H1 (cell line): Measurements from ENCODE around the gene ZNF419. TPM values are rescaled to one million over a fixed set of nuclear protein-coding genes. Genes with fewer than 3 reads are reported as not detected.

ENCODE experiments used
- CTCF ChIA-PET: fragments of 300-600 bp; sonication (Branson Sonifier 250); formaldehyde crosslinking; loops from one replicate; lab custom pipeline; 2021; ENCODE audit not compliant: partially characterized antibody; lab: Charles Lee
- POLR2A ChIA-PET: fragments of 300-600 bp; sonication (Branson Sonifier 250); formaldehyde crosslinking; loops from one replicate; lab custom pipeline; 2021; ENCODE audit warnings: inconsistent platforms; ENCODE audit not compliant: partially characterized antibody; lab: Charles Lee
- DNase-seq, 2 experiments: peaks; one replicate each; pipeline versions ENCODE4 v3.0.0 to v3.0.0-alpha.2; 2010 to 2022; ENCODE audit warnings: low spot score in 2 of 2, low read depth in 1 of 2, mixed read lengths in 1 of 2
- FAIRE-seq: peaks from 2 replicates; lab custom pipeline; 2011; peaks lifted over from hg19 to GRCh38; lab: Jason Lieb, UNC
- H2AFZ ChIP-seq: 2 replicates; pipeline ENCODE4 v1.8.1; 2012; ENCODE audit warnings: low read length, inconsistent platforms
- H2AK5ac ChIP-seq: 2 replicates; pipeline ENCODE4 v1.6.1; 2013; ENCODE audit warnings: low read depth, low read length
- H2BK120ac ChIP-seq: replicated peaks from 2 replicates; pipeline ENCODE3; 2013; ENCODE audit warnings: low read depth, low read length, inconsistent platforms
- H2BK12ac ChIP-seq: 2 replicates; pipeline ENCODE4 v1.6.1; 2013; ENCODE audit warnings: low read depth, low read length
- H2BK15ac ChIP-seq: 2 replicates; pipeline ENCODE4 v1.6.1; 2013; ENCODE audit warnings: low read length
- H2BK20ac ChIP-seq: 2 replicates; pipeline ENCODE4 v1.6.1; 2013; ENCODE audit warnings: low read length
- H2BK5ac ChIP-seq: 2 replicates; pipeline ENCODE4 v1.6.1; 2013; ENCODE audit warnings: low read depth, low read length
- H3K14ac ChIP-seq: 2 replicates; pipeline ENCODE4 v1.6.1; 2013; ENCODE audit warnings: inconsistent platforms; ENCODE audit not compliant: insufficient read length
- H3K18ac ChIP-seq: 2 replicates; pipeline ENCODE4 v1.6.1; 2013; ENCODE audit warnings: low read length; ENCODE audit errors: extremely low read depth
- H3K23ac ChIP-seq: 2 replicates; pipeline ENCODE4 v1.6.1; 2013; ENCODE audit warnings: inconsistent platforms; ENCODE audit not compliant: insufficient read length
- H3K23me2 ChIP-seq: 2 replicates; pipeline ENCODE4 v1.6.1; 2013; ENCODE audit warnings: low read depth, low read length
- H3K27ac ChIP-seq: 2 replicates; pipeline ENCODE4 v1.6.1; 2011; ENCODE audit warnings: low read depth, low read length, inconsistent platforms
- H3K27me3 ChIP-seq, 4 experiments: replicated peaks in 1 of 4; 1 replicate in 1 of 4; 2 replicates in 3 of 4; pipeline versions ENCODE4 v1.6.1 to v1.8.1; 2011 to 2013; ENCODE audit warnings: low read length in 3 of 4, mild to moderate bottlenecking in 3 of 4, inconsistent platforms in 2 of 4, mixed read lengths in 2 of 4, moderate library complexity in 1 of 4; ENCODE audit not compliant: control insufficient read depth in 3 of 4, insufficient read depth in 3 of 4; ENCODE audit errors: extremely low read depth in 1 of 4
- H3K36me3 ChIP-seq, 4 experiments: 2 replicates each; pipeline versions ENCODE4 v1.6.1 to v1.8.1; 2011 to 2013; ENCODE audit warnings: mild to moderate bottlenecking in 4 of 4, low read length in 3 of 4, moderate library complexity in 2 of 4, control low read depth in 1 of 4, inconsistent platforms in 1 of 4; ENCODE audit not compliant: insufficient read depth in 4 of 4, control insufficient read depth in 2 of 4
- H3K4ac ChIP-seq: replicated peaks from 2 replicates; pipeline ENCODE3; 2013; ENCODE audit warnings: low read length, low read depth, mixed read lengths, inconsistent platforms; ENCODE audit not compliant: insufficient read length
- H3K4me1 ChIP-seq, 4 experiments: replicated peaks in 1 of 4; 1 replicate in 1 of 4; 2 replicates in 3 of 4; pipeline versions ENCODE4 v1.6.1 to v1.8.1; 2011 to 2013; ENCODE audit warnings: low read length in 3 of 4, inconsistent platforms in 2 of 4, mixed read lengths in 1 of 4; ENCODE audit not compliant: insufficient read depth in 4 of 4, control insufficient read depth in 3 of 4
- H3K4me2 ChIP-seq, 2 experiments: 2 replicates each; pipeline versions ENCODE4 v1.6.1 to v1.8.1; 2011 to 2013; ENCODE audit warnings: low read depth in 2 of 2, low read length in 2 of 2, control low read depth in 1 of 2, inconsistent platforms in 1 of 2, mild to moderate bottlenecking in 1 of 2; ENCODE audit not compliant: insufficient read depth in 1 of 2
- H3K4me3 ChIP-seq, 4 experiments: fragments of 200-600, 300-600 bp in 1 of 4; sonication (generic), shearing (Covaris generic), sonication (Bioruptor Twin) in 1 of 4; 2 replicates each; pipeline versions ENCODE4 v1.5.1 to v1.8.1; 2011 to 2016; ENCODE audit warnings: low read length in 4 of 4, low read depth in 3 of 4, control low read depth in 2 of 4, inconsistent platforms in 2 of 4, mild to moderate bottlenecking in 2 of 4, mixed read lengths in 1 of 4, moderate library complexity in 1 of 4; ENCODE audit not compliant: insufficient read depth in 2 of 4; ENCODE audit errors: extremely low read depth in 1 of 4
- H3K56ac ChIP-seq: replicated peaks from 2 replicates; pipeline ENCODE3; 2013; ENCODE audit warnings: low read depth, mild to moderate bottlenecking, mixed read lengths, low read length, inconsistent platforms; ENCODE audit not compliant: insufficient read length
- H3K79me1 ChIP-seq: 2 replicates; pipeline ENCODE4 v1.6.1; 2013; ENCODE audit warnings: low read depth, low read length, control low read depth
- H3K79me2 ChIP-seq, 2 experiments: 2 replicates each; pipeline versions ENCODE4 v1.6.1 to v1.8.1; 2012 to 2013; ENCODE audit warnings: low read length in 2 of 2, mild to moderate bottlenecking in 2 of 2, inconsistent platforms in 1 of 2; ENCODE audit not compliant: insufficient read depth in 2 of 2, control insufficient read depth in 1 of 2
- H3K9ac ChIP-seq, 4 experiments: replicated peaks in 1 of 4; 1 replicate in 1 of 4; 2 replicates in 3 of 4; pipeline versions ENCODE4 v1.6.1 to v1.8.1; 2011 to 2013; ENCODE audit warnings: low read depth in 3 of 4, low read length in 3 of 4, control low read depth in 2 of 4, mild to moderate bottlenecking in 2 of 4, moderate library complexity in 2 of 4, inconsistent platforms in 1 of 4; ENCODE audit errors: extremely low read depth in 1 of 4
- H3K9me3 ChIP-seq, 2 experiments: 2 replicates each; pipeline versions ENCODE4 v1.6.1 to v1.8.1; 2012 to 2013; ENCODE audit warnings: mild to moderate bottlenecking in 2 of 2, moderate library complexity in 2 of 2, control low read depth in 1 of 2, inconsistent platforms in 1 of 2, low read depth in 1 of 2, low read length in 1 of 2, mixed read lengths in 1 of 2; ENCODE audit not compliant: insufficient read depth in 2 of 2
- H4K20me1 ChIP-seq, 2 experiments: replicated peaks in 1 of 2; 2 replicates each; pipeline versions ENCODE3 to v1.8.1; 2011 to 2013; ENCODE audit warnings: inconsistent platforms in 2 of 2, low read length in 2 of 2, mild to moderate bottlenecking in 1 of 2; ENCODE audit not compliant: insufficient read depth in 2 of 2, control insufficient read depth in 1 of 2
- H4K5ac ChIP-seq: 2 replicates; pipeline ENCODE4 v1.6.1; 2013; ENCODE audit warnings: low read length, low read depth, mixed read lengths, inconsistent platforms; ENCODE audit not compliant: insufficient read length
- H4K8ac ChIP-seq: 2 replicates; pipeline ENCODE4 v1.8.0; 2013; ENCODE audit warnings: mild to moderate bottlenecking, moderate library complexity, low read length, inconsistent platforms; ENCODE audit not compliant: insufficient read depth; ENCODE audit errors: extremely low read depth
- H4K91ac ChIP-seq: replicated peaks from 2 replicates; pipeline ENCODE3; 2013; ENCODE audit warnings: low read length, mixed read lengths, inconsistent platforms; ENCODE audit not compliant: insufficient read length
- CBX5 ChIP-seq: fragments of 300-800, 300-1000 bp; sonication (generic); IDR thresholded peaks from 2 replicates; pipeline ENCODE4 v1.7.1; 2016; ENCODE audit warnings: antibody characterized with exemption, low read length, low read depth
- CTCF ChIP-seq, 3 experiments: IDR thresholded peaks; 1 replicate in 2 of 3; 2 replicates in 1 of 3; pipeline versions ENCODE4 v1.5.1 to v1.6.1; 2011; ENCODE audit warnings: low read length in 3 of 3, mild to moderate bottlenecking in 3 of 3, inconsistent platforms in 2 of 3, low read depth in 1 of 3, moderate library complexity in 1 of 3; ENCODE audit not compliant: insufficient read depth in 1 of 3; ENCODE audit errors: control extremely low read depth in 1 of 3
- RAD21 ChIP-seq, 2 experiments: IDR thresholded peaks in 1 of 2; conservative IDR thresholded peaks in 1 of 2; 2 replicates each; pipeline ENCODE4 v1.6.1; 2011; ENCODE audit warnings: low read depth in 2 of 2, low read length in 2 of 2, improper control_type of control experiment in 1 of 2, inconsistent platforms in 1 of 2, mild to moderate bottlenecking in 1 of 2, moderate library complexity in 1 of 2
- SUZ12 ChIP-seq: fragments of 200-600 bp; sonication (generic); IDR thresholded peaks from 2 replicates; pipeline ENCODE4 v1.6.1; 2012; ENCODE audit warnings: mild to moderate bottlenecking, inconsistent platforms, low read length, moderate library complexity, mixed read lengths
- TAF1 ChIP-seq: IDR thresholded peaks from 2 replicates; pipeline ENCODE4 v1.6.1; 2011; ENCODE audit warnings: mild to moderate bottlenecking, low read depth, low read length
- WGBS, 2 experiments: shearing (Covaris generic) in 1 of 2; methylation state at CpG; one replicate each; pipeline versions ENCODE4 v1.1.6 to v1.1.7; 2013 to 2015; ENCODE audit warnings: low lambda C conversion rate in 2 of 2, mixed read lengths in 2 of 2, inconsistent platforms in 1 of 2, low coverage in 1 of 2, missing lambda C conversion rate in 1 of 2; ENCODE audit not compliant: insufficient replicate concordance in 2 of 2, insufficient coverage in 1 of 2, insufficient read length in 1 of 2; ENCODE audit errors: extremely low coverage in 1 of 2, missing lambda C conversion rate in 1 of 2; 5-methylcytosine and 5-hydroxymethylcytosine counted together
- polyA plus RNA-seq, 7 experiments: library from polyadenylated mRNA; depleted of rRNA in 3 of 7; stranded (reverse) in 5 of 7; unstranded in 2 of 7; fragments of >200 nt in 5 of 7; fragments of 200-250 nt in 2 of 7; gene quantifications; 1 replicate in 5 of 7; 2 replicates in 1 of 7; 4 replicates in 1 of 7; pipeline versions ENCODE4 v1.2.1 to v1.2.3, GENCODE V29; 2011 to 2013; ENCODE audit warnings: missing spikeins in 2 of 7, mixed read lengths in 2 of 7
- total RNA-seq: library from RNA; stranded (reverse); fragmentation: NEBNext Ultra II Directional; extraction: Animal tissue kit (Norgen Biotek cat#: 25700); gene quantifications from 2 replicates; pipeline ENCODE4 v1.2.1, GENCODE V29; 2021

ZNF419 gene
- total and polyA plus RNA-seq, 2 of the 8 experiments (the other 6 are each of a cell fraction or from before 2014, with no cell fraction given) = 5.8 to 11.9 TPM

- Histone ChIP-seq H3K23ac (no peak overlapping the region), H3K4me3 (no peak overlapping the region), H3K9ac (no peak overlapping the region), H2BK15ac (no peak overlapping the region), H3K79me1 (peaks cover 26% of the 10 kb centered on the region), H3K36me3 (peaks cover 5 to 15% (median 12%) of the 10 kb centered on the region in 4 experiments; a peak in 7 of 8 replicates), H2BK20ac (no peak overlapping the region), H3K4ac (no peak overlapping the region), H3K79me2 (peaks cover 27 to 72% of the 10 kb centered on the region in 2 experiments), H3K4me2 (no peak overlapping the region), H4K91ac (no peak overlapping the region), H2BK5ac (no peak overlapping the region), H3K9me3 (no peaks in the 10 kb centered on the region; a peak in 1 of 4 replicates), H4K8ac (no peak overlapping the region), H4K20me1 (peaks cover 0 to 14% of the 10 kb centered on the region in 2 experiments), H3K27ac (no peak overlapping the region), H2BK12ac (no peak overlapping the region), H3K23me2 (peaks cover 4% of the 10 kb centered on the region), H3K27me3 (no peaks in the 10 kb centered on the region), H2AK5ac (no peak overlapping the region), H3K18ac (no peak overlapping the region), H3K56ac (no peak overlapping the region), H2AFZ (no peak overlapping the region), H2BK120ac (no peak overlapping the region), H4K5ac (no peak overlapping the region), H3K4me1 (peaks cover 0 to 7% (median under 1%) of the 10 kb centered on the region in 4 experiments; a peak in 2 of 7 replicates), H3K14ac (no peak overlapping the region)
- FAIRE-seq = no peak
- 86% methylated on average over 8 of the region's 9 CpGs; no CpG with 5 or more reads in 1 of the 2 experiments for WGBS, 2 experiments
- peak in 1 of 2 experiments; percentile 47 for DNase-seq
- peak; percentile 17 to 51 (median 43); a peak in 3 of 4 replicates for TF ChIP-seq CTCF (IDR thresholded peaks at IDR 0.05; ENCODE audit: control extremely low read depth in 1 of 3, insufficient read depth in 1 of 3, low read depth in 1 of 3, low read length in 3 of 3)
- TF ChIP-seq RAD21 (IDR thresholded peaks at IDR 0.05 in 1 of 2, conservative IDR thresholded peaks at IDR 0.05 in 1 of 2; ENCODE audit: low read depth in 2 of 2, low read length in 2 of 2) = 0 out of 4 replicates have a peak, but pooled peaks have one; percentile 5 to 15
- TF ChIP-seq SUZ12 = no peak
- TF ChIP-seq TAF1 = no peak
- TF ChIP-seq CBX5 = no peak
- ChIA-PET CTCF (interaction anchor here (0.7 to 1.7 kb wide), 3 partner anchors 12 to 33 kb away, joined by 4 to 7 read pairs (median 5); no protein-coding TSS in a partner anchor), POLR2A (interaction anchor here (7.0 kb wide), 1 partner anchor 13 kb away, joined by 49 read pairs; no protein-coding TSS in a partner anchor)
Observed at GRCh38 chr19:57438925-57439324, 48.6 kb upstream of the ZNF419 start.
